ENCODE data around the gene PLEKHH1. TPM values are rescaled to one million over a fixed set of nuclear protein-coding genes. Genes with fewer than 3 reads are reported as not detected.

Gene PLEKHH1
- polyA plus RNA-seq, 3 donors: 0.23 TPM; not detected in 2

DNA sequence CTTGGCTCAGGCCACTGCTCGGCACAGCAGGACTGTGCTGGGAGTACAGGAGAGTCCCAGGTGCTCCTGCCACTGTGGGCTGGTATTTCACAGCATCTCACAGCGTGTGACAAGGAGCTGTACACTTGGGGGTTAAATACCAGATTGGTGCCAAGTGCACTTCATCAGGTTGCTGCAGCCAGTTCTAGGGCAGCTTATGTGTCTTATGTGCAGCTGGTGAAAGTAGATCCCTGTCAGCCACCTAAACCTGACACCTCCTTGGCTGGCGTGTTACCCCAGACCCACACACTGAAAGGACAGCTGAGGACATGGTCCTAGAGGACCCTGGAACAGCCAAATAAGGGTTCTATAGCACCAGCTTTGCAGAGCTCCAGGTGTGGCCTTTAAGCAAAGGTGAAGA lies 18.9 kb downstream of the PLEKHH1 start:
- no peak overlapping the region for H3K9ac ChIP-seq (ENCODE audit: insufficient read depth, low read length, poor library complexity, severe bottlenecking)
- no peaks in the 10 kb centered on the region for H3K36me3 Mint-ChIP-seq
- H3K4me3 Mint-ChIP-seq: no peak overlapping the region
- DNase-seq: no peak
- intact Hi-C loops (cut with micrococcal nuclease): no loop called here
- H3K27ac Mint-ChIP-seq: no peak overlapping the region
- TF ChIP-seq CTCF (IDR thresholded peaks at IDR 0.05): no peak
- H3K9me3 ChIP-seq (replicated peaks in 1 of 2; ENCODE audit: control insufficient read depth in 1 of 2, insufficient read depth in 1 of 2, low read length in 2 of 2): no peaks in the 10 kb centered on the region
- whole genome bisulfite sequencing (ENCODE audit: insufficient coverage): 92% methylated on average over 2 of the region's 3 CpGs
- no peaks in the 10 kb centered on the region for H3K79me2 ChIP-seq (ENCODE audit: insufficient read depth, low read length)
- no peaks in the 10 kb centered on the region for H3K27me3 ChIP-seq (ENCODE audit: control insufficient read depth in 2 of 2, insufficient read depth in 2 of 2, low read length in 2 of 2)
- H3K27ac ChIP-seq (ENCODE audit: low read depth in 1 of 2, low read length in 2 of 2): no peak overlapping the region
- no peak overlapping the region for H3K4me2 ChIP-seq (replicated peaks; ENCODE audit: extremely low read depth, low read length, poor library complexity, severe bottlenecking)
- H2AFZ ChIP-seq (ENCODE audit: insufficient read depth, low read depth, low read length, poor library complexity, severe bottlenecking): no peak overlapping the region
- H4K20me1 ChIP-seq (ENCODE audit: insufficient read depth, low read length): no peaks in the 10 kb centered on the region
- H3K4me3 ChIP-seq (replicated peaks in 1 of 3; ENCODE audit: low read depth in 2 of 3, low read length in 3 of 3): no peak overlapping the region
- H3K4me1 ChIP-seq (ENCODE audit: control insufficient read depth in 1 of 2, insufficient read depth in 2 of 2, low read length in 2 of 2): no peaks in the 10 kb centered on the region
- peaks cover 2 to 21% (median 4%) of the 10 kb centered on the region in 3 donors for H3K27me3 Mint-ChIP-seq (ENCODE audit: low read depth in 3 of 3)
- H3K36me3 ChIP-seq (replicated peaks in 1 of 2; ENCODE audit: control insufficient read depth in 1 of 2, insufficient read depth in 2 of 2, low read length in 2 of 2): no peaks in the 10 kb centered on the region
- peaks cover 5% of the 10 kb centered on the region for H3K4me1 Mint-ChIP-seq
- no peaks in the 10 kb centered on the region for H3K9me3 Mint-ChIP-seq

DNA sequence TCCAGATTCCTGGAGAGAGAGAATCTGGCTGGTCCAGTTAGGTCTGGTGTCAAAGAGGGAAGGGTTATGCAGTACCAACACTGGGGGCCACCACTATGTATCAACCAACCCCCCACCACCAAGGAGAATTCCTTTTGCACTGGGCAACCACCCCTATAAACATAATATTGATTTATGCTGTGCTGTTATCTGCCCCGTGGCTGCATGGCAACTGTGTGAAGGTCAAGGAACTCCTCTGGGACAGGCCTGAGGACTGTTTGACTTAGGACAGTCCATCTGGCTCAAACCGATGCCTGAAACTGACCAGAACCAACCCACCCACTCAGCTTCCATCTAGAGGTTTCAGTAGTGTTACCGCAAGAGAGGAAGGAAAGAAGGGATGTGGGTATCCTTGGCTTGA lies 20.5 kb downstream of the PLEKHH1 start:
- H3K27ac Mint-ChIP-seq: no peak overlapping the region
- no peak overlapping the region for H3K4me3 Mint-ChIP-seq

More for the DNA sequence above, 20.5 kb downstream of the PLEKHH1 start:
- Histone ChIP-seq H3K4me3 (replicated peaks in 1 of 3; ENCODE audit: low read depth in 2 of 3, low read length in 3 of 3) (no peak overlapping the region), H4K20me1 (ENCODE audit: insufficient read depth, low read length) (no peaks in the 10 kb centered on the region), H3K79me2 (ENCODE audit: insufficient read depth, low read length) (no peaks in the 10 kb centered on the region), H2AFZ (ENCODE audit: insufficient read depth, low read depth, low read length, poor library complexity, severe bottlenecking) (no peak overlapping the region), H3K4me1 (ENCODE audit: control insufficient read depth in 1 of 2, insufficient read depth in 2 of 2, low read length in 2 of 2) (no peaks in the 10 kb centered on the region), H3K9ac (ENCODE audit: insufficient read depth, low read length, poor library complexity, severe bottlenecking) (no peak overlapping the region), H3K27me3 (ENCODE audit: control insufficient read depth in 2 of 2, insufficient read depth in 2 of 2, low read length in 2 of 2) (no peaks in the 10 kb centered on the region), H3K9me3 (replicated peaks in 1 of 2; ENCODE audit: control insufficient read depth in 1 of 2, insufficient read depth in 1 of 2, low read length in 2 of 2) (no peaks in the 10 kb centered on the region), H3K36me3 (replicated peaks in 1 of 2; ENCODE audit: control insufficient read depth in 1 of 2, insufficient read depth in 2 of 2, low read length in 2 of 2) (no peaks in the 10 kb centered on the region), H3K4me2 (replicated peaks; ENCODE audit: extremely low read depth, low read length, poor library complexity, severe bottlenecking) (no peak overlapping the region), H3K27ac (ENCODE audit: low read depth in 1 of 2, low read length in 2 of 2) (no peak overlapping the region)
- WGBS (ENCODE audit: insufficient coverage): 17% methylated on average over 1 of the region's 3 CpGs
- Mint-ChIP-seq H3K27me3 (ENCODE audit: low read depth in 3 of 3) (peaks cover 5 to 20% (median 11%) of the 10 kb centered on the region in 3 donors), H3K9me3 (no peaks in the 10 kb centered on the region), H3K36me3 (no peaks in the 10 kb centered on the region), H3K4me1 (peaks cover 5% of the 10 kb centered on the region)
- TF ChIP-seq CTCF (IDR thresholded peaks at IDR 0.05): no peak
- no peak for DNase-seq
- intact Hi-C loops (cut with micrococcal nuclease): no loop called here

Data from CD14-positive monocyte (primary cell).